T-helper 2 cell (primary cell): Measurements from ENCODE around the gene CHST11.

Experiments
- DNase-seq, 5 experiments: peaks; one replicate each; pipeline versions ENCODE4 v3.0.0 to v3.0.0-alpha.2; 2012 to 2022

CHST11 gene

GRCh38 chr12:104482748-104483147 is 26.0 kb downstream of the CHST11 start:
- no peak for DNase-seq

GRCh38 chr12:104484079-104484478 is 27.3 kb downstream of the CHST11 start:
- DNase-seq: no peak

GRCh38 chr12:104485651-104486362 is 29.1 kb downstream of the CHST11 start:
- peak in 4 of 5 experiments; percentile 30 to 94 (median 57) for DNase-seq

- DNase-seq: no peak
Measured at GRCh38 chr12:104486363-104486750, 29.6 kb downstream of the CHST11 start.

GRCh38 chr12:104486943-104487819 is 30.4 kb downstream of the CHST11 start:
- no peak for DNase-seq

GRCh38 chr12:104488374-104488773 is 31.6 kb downstream of the CHST11 start:
- DNase-seq: no peak

GRCh38 chr12:104490186-104490585 is 33.4 kb downstream of the CHST11 start:
- peak in 1 of 5 experiments; percentile 61 for DNase-seq

GRCh38 chr12:104490850-104491249 is 34.1 kb downstream of the CHST11 start:
- peak in 1 of 5 experiments; percentile 51 for DNase-seq

- no peak for DNase-seq
Measured at GRCh38 chr12:104493496-104493895, 36.7 kb downstream of the CHST11 start.

GRCh38 chr12:104494137-104494792 is 37.5 kb downstream of the CHST11 start:
- peak in 4 of 5 experiments; percentile 28 to 89 (median 55) for DNase-seq

- DNase-seq: peak in 2 of 5 experiments; percentile 32 to 83
Measured at GRCh38 chr12:104494793-104495158, 38.0 kb downstream of the CHST11 start.

- no peak for DNase-seq
Measured at GRCh38 chr12:104495786-104496185, 39.0 kb downstream of the CHST11 start.

GRCh38 chr12:104496336-104496735 is 39.6 kb downstream of the CHST11 start:
- DNase-seq: no peak

- peak in 3 of 5 experiments; percentile 47 to 69 (median 65) for DNase-seq
Measured at GRCh38 chr12:104498211-104498801, 41.6 kb downstream of the CHST11 start.

- DNase-seq: no peak
Measured at GRCh38 chr12:104499668-104500332, 43.1 kb downstream of the CHST11 start.

- no peak for DNase-seq
Measured at GRCh38 chr12:104501115-104501514, 44.4 kb downstream of the CHST11 start.

GRCh38 chr12:104501660-104502059 is 44.9 kb downstream of the CHST11 start:
- DNase-seq: no peak

- DNase-seq: no peak
Measured at GRCh38 chr12:104502217-104502616, 45.5 kb downstream of the CHST11 start.

GRCh38 chr12:104502638-104503037 is 45.9 kb downstream of the CHST11 start:
- DNase-seq: no peak

- peak in 1 of 5 experiments; percentile 67 for DNase-seq
Measured at GRCh38 chr12:104503191-104503590, 46.4 kb downstream of the CHST11 start.

GRCh38 chr12:104504146-104504545 is 47.4 kb downstream of the CHST11 start:
- no peak for DNase-seq
